NCI-H1930 (cell line): ENCODE measurements around the gene HCFC2.
"Not testable (repeated sequence)": the region's sequence is repeated elsewhere in the genome, so short reads cannot be mapped to it uniquely, and the experiment has no call there.

Experiments used
- DNase-seq, 2 experiments: peaks; one replicate each; lab custom pipeline; 2025; lab: John Stamatoyannopoulos, UW

The HCFC2 gene

GRCh38 chr12:104057771-104058197 lies 6.5 kb upstream of the HCFC2 start:
- no peak for DNase-seq

GRCh38 chr12:104058802-104059201 lies 5.5 kb upstream of the HCFC2 start:
- DNase-seq = no peak

- DNase-seq = no peak
Observed at GRCh38 chr12:104059963-104060362, 4.4 kb upstream of the HCFC2 start.

- no peak for DNase-seq
Observed at GRCh38 chr12:104060791-104061190, 3.5 kb upstream of the HCFC2 start.

- DNase-seq = no peak
Observed at GRCh38 chr12:104063712-104064030, 660 bp upstream of the HCFC2 start.

GRCh38 chr12:104064842-104065427 lies 604 bp downstream of the HCFC2 start:
- no peak for DNase-seq

- no peak for DNase-seq
Observed at GRCh38 chr12:104072099-104072498, 7.8 kb downstream of the HCFC2 start.

- no peak for DNase-seq
Observed at GRCh38 chr12:104073699-104074098, 9.4 kb downstream of the HCFC2 start.

GRCh38 chr12:104079024-104079423 lies 14.7 kb downstream of the HCFC2 start:
- no peak for DNase-seq

- DNase-seq = no peak
Observed at GRCh38 chr12:104080764-104081163, 16.4 kb downstream of the HCFC2 start.

- no peak for DNase-seq
Observed at GRCh38 chr12:104083769-104084475, 19.6 kb downstream of the HCFC2 start.

- DNase-seq = no peak
Observed at GRCh38 chr12:104090685-104091084, 26.4 kb downstream of the HCFC2 start.

- no peak for DNase-seq
Observed at GRCh38 chr12:104091136-104091535, 26.8 kb downstream of the HCFC2 start.

GRCh38 chr12:104094284-104094683 lies 30.0 kb downstream of the HCFC2 start:
- DNase-seq = no peak

- DNase-seq = no peak
Observed at GRCh38 chr12:104095289-104095688, 31.0 kb downstream of the HCFC2 start.

GRCh38 chr12:104097954-104098353 lies 33.6 kb downstream of the HCFC2 start:
- DNase-seq = no peak

- DNase-seq = no peak
Observed at GRCh38 chr12:104105461-104105860, 41.1 kb downstream of the HCFC2 start.

- DNase-seq = no peak
Observed at GRCh38 chr12:104106965-104107364, 42.6 kb downstream of the HCFC2 start.

GRCh38 chr12:104108755-104109445 lies 44.6 kb downstream of the HCFC2 start:
- DNase-seq = peak; percentile 60 to 70

- DNase-seq = no peak
Observed at GRCh38 chr12:104109446-104110271, 45.3 kb downstream of the HCFC2 start.

- DNase-seq = not testable (repeated sequence)
Observed at GRCh38 chr12:104114834-104115586, 50.7 kb downstream of the HCFC2 start.

- DNase-seq = no peak
Observed at GRCh38 chr12:104115587-104115975, 51.2 kb downstream of the HCFC2 start.
